H9 (cell line): Measurements from ENCODE around the gene MTCL1. TPM values are rescaled to one million over a fixed set of nuclear protein-coding genes. Genes with fewer than 3 reads are reported as not detected.

Source experiments
- DNase-seq: peaks from one replicate; pipeline ENCODE4 v3.0.0-alpha.2; 2017
- H2AFZ ChIP-seq: one replicate; pipeline ENCODE4 v1.6.1; 2013; ENCODE audit warnings: mild to moderate bottlenecking, low read length, control low read depth, moderate library complexity
- H2AK5ac ChIP-seq: 2 replicates; pipeline ENCODE4 v1.6.1; 2013; ENCODE audit warnings: low read length, control low read depth, mixed read lengths; ENCODE audit not compliant: insufficient read length
- H2BK120ac ChIP-seq: one replicate; pipeline ENCODE4 v1.6.1; 2013; ENCODE audit warnings: low read depth, mild to moderate bottlenecking, low read length, control low read depth, inconsistent platforms; ENCODE audit not compliant: poor library complexity, severe bottlenecking
- H2BK12ac ChIP-seq: 2 replicates; pipeline ENCODE4 v1.6.1; 2013; ENCODE audit warnings: low read length, control low read depth, mixed read lengths, low read depth; ENCODE audit not compliant: insufficient read length
- H2BK15ac ChIP-seq: 2 replicates; pipeline ENCODE4 v1.6.1; 2013; ENCODE audit warnings: low read depth, low read length, control low read depth
- H2BK20ac ChIP-seq: one replicate; pipeline ENCODE4 v1.6.1; 2013; ENCODE audit warnings: low read depth, mild to moderate bottlenecking, low read length, control low read depth, inconsistent platforms; ENCODE audit not compliant: poor library complexity, severe bottlenecking
- H2BK5ac ChIP-seq: 2 replicates; pipeline ENCODE4 v1.6.1; 2013; ENCODE audit warnings: low read length, control low read depth, mixed read lengths; ENCODE audit not compliant: insufficient read length
- H3K14ac ChIP-seq: 2 replicates; pipeline ENCODE4 v1.6.1; 2013; ENCODE audit warnings: low read length, control low read depth; ENCODE audit not compliant: insufficient read depth
- H3K18ac ChIP-seq: 2 replicates; pipeline ENCODE4 v1.6.1; 2013; ENCODE audit warnings: low read depth, mild to moderate bottlenecking, mixed read lengths, low read length, control low read depth; ENCODE audit not compliant: insufficient read length
- H3K23ac ChIP-seq: 2 replicates; pipeline ENCODE4 v1.6.1; 2013; ENCODE audit warnings: low read length, control low read depth, mixed read lengths, low read depth; ENCODE audit not compliant: insufficient read length
- H3K23me2 ChIP-seq: 2 replicates; pipeline ENCODE4 v1.6.1; 2013; ENCODE audit warnings: low read depth, mild to moderate bottlenecking, mixed read lengths, low read length, control low read depth; ENCODE audit not compliant: insufficient read length, poor library complexity, severe bottlenecking
- H3K27ac ChIP-seq: 2 replicates; pipeline ENCODE4 v1.5.1; 2013; ENCODE audit warnings: low read length, control low read depth, mixed read lengths, low read depth; ENCODE audit not compliant: insufficient read length
- H3K27me3 ChIP-seq: 2 replicates; pipeline ENCODE4 v1.6.1; 2013; ENCODE audit warnings: low read length, control low read depth, inconsistent platforms; ENCODE audit not compliant: insufficient read depth
- H3K4ac ChIP-seq: 2 replicates; pipeline ENCODE4 v1.6.1; 2013; ENCODE audit warnings: low read depth, mild to moderate bottlenecking, control low read depth, inconsistent platforms, low read length, moderate library complexity
- H3K4me1 ChIP-seq: 2 replicates; pipeline ENCODE4 v1.6.1; 2013; ENCODE audit warnings: low read length, control low read depth, inconsistent platforms; ENCODE audit not compliant: insufficient read depth
- H3K4me2 ChIP-seq: 2 replicates; pipeline ENCODE4 v1.6.1; 2013; ENCODE audit warnings: low read length, control low read depth, mixed read lengths; ENCODE audit not compliant: insufficient read length, insufficient read depth
- H3K56ac ChIP-seq: 2 replicates; pipeline ENCODE4 v1.6.1; 2013; ENCODE audit warnings: low read depth, mild to moderate bottlenecking, mixed read lengths, low read length, control low read depth; ENCODE audit not compliant: insufficient read length
- H3K79me1 ChIP-seq: 2 replicates; pipeline ENCODE4 v1.6.1; 2013; ENCODE audit warnings: low read depth, mild to moderate bottlenecking, moderate library complexity, low read length, control low read depth, inconsistent platforms; ENCODE audit not compliant: insufficient read depth, poor library complexity, severe bottlenecking
- H3K79me2 ChIP-seq: 2 replicates; pipeline ENCODE4 v1.6.1; 2013; ENCODE audit warnings: low read length, control low read depth, inconsistent platforms; ENCODE audit not compliant: insufficient read depth
- H3K9ac ChIP-seq: 2 replicates; pipeline ENCODE4 v1.6.1; 2013; ENCODE audit warnings: low read length, control low read depth, mixed read lengths; ENCODE audit not compliant: insufficient read length; ENCODE audit errors: extremely low read depth
- H3K9me3 ChIP-seq: one replicate; pipeline ENCODE4 v1.6.1; 2013; ENCODE audit warnings: low read depth, low read length, inconsistent platforms; ENCODE audit not compliant: control insufficient read depth
- H3T11ph ChIP-seq: one replicate; pipeline ENCODE4 v1.6.1; 2013; ENCODE audit warnings: mild to moderate bottlenecking, low read length, control low read depth, inconsistent platforms
- H4K20me1 ChIP-seq: one replicate; pipeline ENCODE4 v1.6.1; 2013; ENCODE audit not compliant: control insufficient read depth, insufficient read length, insufficient read depth
- H4K5ac ChIP-seq: 2 replicates; pipeline ENCODE4 v1.6.1; 2013; ENCODE audit warnings: low read depth, mild to moderate bottlenecking, mixed read lengths, low read length, control low read depth; ENCODE audit not compliant: insufficient read length
- H4K8ac ChIP-seq: replicated peaks from 2 replicates; pipeline ENCODE4 v1.6.1; 2013; ENCODE audit warnings: low read length, control low read depth, mixed read lengths, low read depth; ENCODE audit not compliant: insufficient read length
- H4K91ac ChIP-seq: 2 replicates; pipeline ENCODE4 v1.6.1; 2013; ENCODE audit warnings: low read depth, mild to moderate bottlenecking, moderate library complexity, mixed read lengths, low read length, control low read depth; ENCODE audit not compliant: insufficient read length
- H3K27ac Mint-ChIP-seq, 3 experiments: 2 replicates in 2 of 3; 3 replicates in 1 of 3; pipeline ENCODE4 v1.8.0; 2020 to 2021; ENCODE audit warnings: mixed read lengths in 3 of 3, mild to moderate bottlenecking in 1 of 3, moderate library complexity in 1 of 3
- H3K27me3 Mint-ChIP-seq: 2 replicates; pipeline ENCODE4 v1.8.0; 2021; ENCODE audit warnings: low read depth, mild to moderate bottlenecking, moderate library complexity, mixed read lengths
- H3K36me3 Mint-ChIP-seq, 3 experiments: 2 replicates in 2 of 3; 3 replicates in 1 of 3; pipeline ENCODE4 v1.8.0; 2020 to 2021; ENCODE audit warnings: low read depth in 3 of 3, mixed read lengths in 3 of 3; ENCODE audit not compliant: insufficient read depth in 1 of 3
- H3K4me1 Mint-ChIP-seq, 2 experiments: 2 replicates each; pipeline ENCODE4 v1.8.0; 2020; ENCODE audit warnings: mixed read lengths in 2 of 2
- H3K4me3 Mint-ChIP-seq, 2 experiments: 2 replicates in 1 of 2; 3 replicates in 1 of 2; pipeline ENCODE4 v1.8.0; 2020 to 2021; ENCODE audit warnings: mild to moderate bottlenecking in 2 of 2, mixed read lengths in 2 of 2, moderate library complexity in 1 of 2
- H3K9me3 Mint-ChIP-seq, 2 experiments: 2 replicates in 1 of 2; 3 replicates in 1 of 2; pipeline ENCODE4 v1.8.0; 2020; ENCODE audit warnings: mild to moderate bottlenecking in 2 of 2, mixed read lengths in 2 of 2, moderate library complexity in 1 of 2
- CTCF ChIP-seq: fragments of 200-600 bp; sonication (generic); conservative IDR thresholded peaks from 3 replicates; pipeline ENCODE4 v1.8.0; 2021; ENCODE audit warnings: antibody characterized with exemption, mild to moderate bottlenecking
- WGBS: extraction: QIAGEN DNeasy Blood & Tissue Kit; methylation state at CpG from one replicate; pipeline ENCODE4 v1.1.7; 2013; ENCODE audit warnings: missing lambda C conversion rate, low lambda C conversion rate, mixed read lengths; ENCODE audit not compliant: insufficient read length; ENCODE audit errors: extremely low coverage; 5-methylcytosine and 5-hydroxymethylcytosine counted together
- total RNA-seq: library from RNA; stranded (reverse); gene quantifications from 2 replicates; pipeline ENCODE4 v1.2.1, GENCODE V29; 2021

The MTCL1 gene
- total RNA-seq, 1 experiment from 2014 or later, result 50.7 TPM

GRCh38 chr18:8742387-8743361 is 37.3 kb downstream of the MTCL1 start:
- Histone ChIP-seq H2AK5ac (no peak overlapping the region), H2AFZ (no peak overlapping the region), H3T11ph (no peak overlapping the region), H3K79me1 (no peaks in the 10 kb centered on the region), H3K4me1 (no peaks in the 10 kb centered on the region), H4K5ac (no peak overlapping the region), H3K79me2 (0 out of 2 replicates have a peak, but pooled peaks cover 2% of the 10 kb centered on the region), H3K23ac (no peak overlapping the region), H3K9ac (no peak overlapping the region), H3K27me3 (no peaks in the 10 kb centered on the region), H2BK20ac (no peak overlapping the region), H2BK12ac (no peak overlapping the region), H3K4ac (no peak overlapping the region), H3K23me2 (no peaks in the 10 kb centered on the region), H2BK15ac (no peak overlapping the region), H3K56ac (no peak overlapping the region), H3K27ac (no peak overlapping the region), H3K14ac (no peak overlapping the region), H4K8ac (no peak overlapping the region), H4K91ac (no peak overlapping the region), H3K4me2 (no peak overlapping the region), H4K20me1 (no peaks in the 10 kb centered on the region), H3K9me3 (no peaks in the 10 kb centered on the region), H3K18ac (no peak overlapping the region), H2BK120ac (no peak overlapping the region), H2BK5ac (no peak overlapping the region)
- Mint-ChIP-seq H3K4me1 (peaks cover 5 to 7% of the 10 kb centered on the region in 2 experiments), H3K4me3 (no peak overlapping the region), H3K27ac (peak overlapping the region in 2 of 3 experiments; percentile 38 to 90; a peak in 2 of 7 replicates), H3K27me3 (no peaks in the 10 kb centered on the region), H3K9me3 (no peaks in the 10 kb centered on the region), H3K36me3 (peaks cover 17 to 51% (median 28%) of the 10 kb centered on the region in 3 experiments)
- WGBS, result no CpG with 5 or more reads among the region's 6 CpGs
- TF ChIP-seq CTCF, result no peak
- no peak for DNase-seq
